GM12872 (cell line): Measurements from ENCODE around the gene CIRBP.

Experiments used
- CTCF ChIP-seq: IDR thresholded peaks from 3 replicates; pipeline ENCODE4 v1.5.1; 2011; ENCODE audit warnings: low read depth, mild to moderate bottlenecking, low read length, moderate library complexity; ENCODE audit not compliant: insufficient read depth

The CIRBP gene

GRCh38 chr19:1275976-1276627, 7.0 kb downstream of the CIRBP start:
- TF ChIP-seq CTCF = no peak

GRCh38 chr19:1276628-1277022, 7.5 kb downstream of the CIRBP start:
- TF ChIP-seq CTCF = no peak

GRCh38 chr19:1277061-1277460, 7.9 kb downstream of the CIRBP start:
- no peak for TF ChIP-seq CTCF

GRCh38 chr19:1278074-1278473, 8.9 kb downstream of the CIRBP start:
- TF ChIP-seq CTCF = no peak

- TF ChIP-seq CTCF = no peak
Measured at GRCh38 chr19:1278713-1279660, 9.9 kb downstream of the CIRBP start.

- peak; percentile 99 for TF ChIP-seq CTCF
Measured at GRCh38 chr19:1279782-1280341, 10.7 kb downstream of the CIRBP start.

GRCh38 chr19:1280636-1281568, 11.8 kb downstream of the CIRBP start:
- no peak for TF ChIP-seq CTCF
